ENCODE results near the gene NUAK1.

DNA sequence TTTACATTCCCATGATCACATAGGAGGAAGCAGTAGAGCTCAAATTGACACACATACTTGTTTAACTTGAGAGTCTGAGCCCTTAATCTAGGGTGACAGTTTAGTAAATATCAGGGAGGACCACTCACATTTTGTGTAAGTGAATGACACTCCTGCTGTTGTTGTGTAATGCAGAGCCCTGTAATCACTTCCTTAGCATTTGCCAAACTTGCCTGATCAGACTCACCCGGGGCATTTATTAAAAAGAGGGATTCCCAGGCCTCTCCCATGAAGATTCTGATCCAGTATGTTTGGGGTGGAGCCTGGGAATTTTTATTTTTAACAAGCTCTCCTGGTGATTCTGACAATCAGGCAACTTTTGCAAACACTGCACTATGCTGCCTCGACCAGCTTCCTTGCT is 119.6 kb downstream of the NUAK1 start:
- TF ChIP-seq, protein P1, sequence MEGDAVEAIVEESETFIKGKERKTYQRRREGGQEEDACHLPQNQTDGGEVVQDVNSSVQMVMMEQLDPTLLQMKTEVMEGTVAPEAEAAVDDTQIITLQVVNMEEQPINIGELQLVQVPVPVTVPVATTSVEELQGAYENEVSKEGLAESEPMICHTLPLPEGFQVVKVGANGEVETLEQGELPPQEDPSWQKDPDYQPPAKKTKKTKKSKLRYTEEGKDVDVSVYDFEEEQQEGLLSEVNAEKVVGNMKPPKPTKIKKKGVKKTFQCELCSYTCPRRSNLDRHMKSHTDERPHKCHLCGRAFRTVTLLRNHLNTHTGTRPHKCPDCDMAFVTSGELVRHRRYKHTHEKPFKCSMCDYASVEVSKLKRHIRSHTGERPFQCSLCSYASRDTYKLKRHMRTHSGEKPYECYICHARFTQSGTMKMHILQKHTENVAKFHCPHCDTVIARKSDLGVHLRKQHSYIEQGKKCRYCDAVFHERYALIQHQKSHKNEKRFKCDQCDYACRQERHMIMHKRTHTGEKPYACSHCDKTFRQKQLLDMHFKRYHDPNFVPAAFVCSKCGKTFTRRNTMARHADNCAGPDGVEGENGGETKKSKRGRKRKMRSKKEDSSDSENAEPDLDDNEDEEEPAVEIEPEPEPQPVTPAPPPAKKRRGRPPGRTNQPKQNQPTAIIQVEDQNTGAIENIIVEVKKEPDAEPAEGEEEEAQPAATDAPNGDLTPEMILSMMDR (IDR thresholded peaks at IDR 0.05): no peak
- TF ChIP-seq POLR2A (IDR thresholded peaks at IDR 0.05): no peak

All from esophagus squamous epithelium (tissue), 4 donors.